GM04504 (cell line): ENCODE data around the gene ZNF160.
"Not testable (repeated sequence)": the region's sequence is repeated elsewhere in the genome, so short reads cannot be mapped to it uniquely, and the experiment has no call there.

Source experiments
- DNase-seq: peaks from one replicate; pipeline ENCODE4 v3.0.0-alpha.2; 2012; ENCODE audit warnings: low read depth

The ZNF160 gene

GRCh38 chr19:53103234-53104203 lies at the start of gene ZNF160:
Gene ZNF160 (minus strand): TSS chr19:53103422. CDS start chr19:53086276, 17,146 bp downstream.
- DNase-seq = peak; percentile 92

- no peak for DNase-seq
Measured at GRCh38 chr19:53147645-53148044, 44.4 kb upstream of the ZNF160 start.

GRCh38 chr19:53140351-53140750 lies 37.1 kb upstream of the ZNF160 start:
- no peak for DNase-seq

- DNase-seq = no peak
Measured at GRCh38 chr19:53136432-53136831, 33.2 kb upstream of the ZNF160 start.

GRCh38 chr19:53132141-53132991 lies 29.1 kb upstream of the ZNF160 start, which contains the start of gene ZNF415:
Gene ZNF415 (minus strand): TSS chr19:53132910. CDS start chr19:53122676, 10,234 bp downstream.
- peak; percentile 13 for DNase-seq

- DNase-seq = no peak
Measured at GRCh38 chr19:53131727-53132126, 28.5 kb upstream of the ZNF160 start.

- DNase-seq = no peak
Measured at GRCh38 chr19:53131085-53131590, 27.9 kb upstream of the ZNF160 start.

GRCh38 chr19:53130506-53130905 lies 27.3 kb upstream of the ZNF160 start:
- no peak for DNase-seq

GRCh38 chr19:53126733-53127526 lies 23.7 kb upstream of the ZNF160 start:
- not testable (repeated sequence) for DNase-seq

GRCh38 chr19:53123400-53123799 lies 20.2 kb upstream of the ZNF160 start:
- DNase-seq = no peak

GRCh38 chr19:53112286-53112685 lies 9.1 kb upstream of the ZNF160 start:
- DNase-seq = no peak

GRCh38 chr19:53109527-53109926 lies 6.3 kb upstream of the ZNF160 start:
- DNase-seq = no peak

- DNase-seq = peak; percentile 10
Measured at GRCh38 chr19:53102756-53103233, 427 bp downstream of the ZNF160 start.

- DNase-seq = no peak
Measured at GRCh38 chr19:53102206-53102755, 941 bp downstream of the ZNF160 start.

GRCh38 chr19:53101518-53101917 lies 1.7 kb downstream of the ZNF160 start:
- no peak for DNase-seq

GRCh38 chr19:53098570-53098969 lies 4.7 kb downstream of the ZNF160 start:
- not testable (repeated sequence) for DNase-seq

GRCh38 chr19:53096982-53097690 lies 6.1 kb downstream of the ZNF160 start:
- DNase-seq = not testable (repeated sequence)

GRCh38 chr19:53096579-53096978 lies 6.6 kb downstream of the ZNF160 start:
- not testable (repeated sequence) for DNase-seq

GRCh38 chr19:53094754-53095575 lies 8.3 kb downstream of the ZNF160 start:
- DNase-seq = no peak
